ENCODE data around the gene GALNT2.

GALNT2 gene

GRCh38 chr1:230191855-230192254 is 124.8 kb downstream of the GALNT2 start:
- Histone ChIP-seq H4K20me1 (ENCODE audit: low read depth, low read length) (no peaks in the 10 kb centered on the region), H3K4me2 (ENCODE audit: low read depth, low read length, poor library complexity, severe bottlenecking) (no peak overlapping the region), H2AFZ (ENCODE audit: low read depth, low read length, severe bottlenecking) (no peak overlapping the region), H3K9me2 (replicated peaks; ENCODE audit: insufficient read depth, low read length) (no peaks in the 10 kb centered on the region), H3K79me2 (ENCODE audit: insufficient read depth, low read length) (no peaks in the 10 kb centered on the region), H3F3A (ENCODE audit: insufficient read depth) (no peaks in the 10 kb centered on the region), H3K27ac (ENCODE audit: low read depth, low read length) (no peak overlapping the region), H3K9me3 (ENCODE audit: insufficient read depth, low read length) (no peaks in the 10 kb centered on the region), H3K4me3 (ENCODE audit: insufficient read depth, low read length, poor library complexity, severe bottlenecking) (no peak overlapping the region), H3K36me3 (ENCODE audit: low read length) (no peaks in the 10 kb centered on the region), H3K9ac (ENCODE audit: low read length) (no peak overlapping the region), H3K27me3 (ENCODE audit: low read length) (no peaks in the 10 kb centered on the region)
- TF ChIP-seq CTCF (IDR thresholded peaks at IDR 0.05; ENCODE audit: insufficient read depth, low read length, poor library complexity, severe bottlenecking), result no peak
- no peak for TF ChIP-seq EZH2phosphoT487 (conservative IDR thresholded peaks at IDR 0.05; ENCODE audit: low read length)

DNA sequence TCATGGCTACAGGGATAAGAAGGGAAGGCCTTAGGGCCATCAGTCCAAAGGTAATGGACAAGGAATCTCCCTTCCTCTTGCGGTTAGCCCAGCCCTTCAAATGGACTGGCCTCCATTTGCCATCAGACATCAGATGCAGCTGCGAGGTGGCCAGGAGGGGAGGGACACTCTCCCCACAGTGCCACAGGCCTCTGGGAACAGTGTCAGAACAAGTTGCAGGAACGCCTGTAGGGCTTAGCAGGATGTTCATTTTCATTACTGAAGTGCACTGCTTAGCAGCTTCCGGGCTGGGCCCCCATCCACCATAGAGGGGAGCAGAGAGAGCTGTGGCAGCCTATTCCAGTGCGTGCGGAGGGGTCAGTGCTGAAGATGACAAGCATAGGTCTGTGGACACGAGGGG is 127.5 kb downstream of the GALNT2 start:
- H3K36me3 ChIP-seq (ENCODE audit: low read length), result no peaks in the 10 kb centered on the region
- H3K79me2 ChIP-seq (ENCODE audit: insufficient read depth, low read length), result no peaks in the 10 kb centered on the region
- H4K20me1 ChIP-seq (ENCODE audit: low read depth, low read length), result no peaks in the 10 kb centered on the region

DNA sequence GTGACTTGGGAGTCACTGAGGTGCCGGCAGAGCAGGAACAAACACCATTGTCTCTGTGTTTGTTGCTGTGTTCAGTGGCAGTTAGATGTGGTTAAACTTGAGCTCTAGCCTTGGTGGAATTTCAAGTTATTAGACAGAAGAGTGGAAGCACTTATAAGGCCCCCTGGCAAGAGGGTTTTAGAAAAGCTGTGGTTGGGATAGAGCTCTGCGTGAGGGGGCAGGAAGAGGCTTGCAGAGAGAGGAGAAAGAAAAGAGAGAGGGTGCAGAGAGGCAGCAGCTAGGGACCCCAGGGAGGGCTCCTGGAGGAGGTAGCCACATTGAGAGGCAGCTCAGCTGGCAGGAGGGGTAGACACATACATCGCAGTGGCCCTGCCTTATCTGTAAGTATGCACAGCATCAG is 128.2 kb downstream of the GALNT2 start:
- H2AFZ ChIP-seq (ENCODE audit: low read depth, low read length, severe bottlenecking), result no peak overlapping the region
- no peaks in the 10 kb centered on the region for H3K9me3 ChIP-seq (ENCODE audit: insufficient read depth, low read length)
- H4K20me1 ChIP-seq (ENCODE audit: low read depth, low read length), result no peaks in the 10 kb centered on the region
- H3K27ac ChIP-seq (ENCODE audit: low read depth, low read length), result no peak overlapping the region
- no peaks in the 10 kb centered on the region for H3K36me3 ChIP-seq (ENCODE audit: low read length)
- no peaks in the 10 kb centered on the region for H3K79me2 ChIP-seq (ENCODE audit: insufficient read depth, low read length)
- H3K4me2 ChIP-seq (ENCODE audit: low read depth, low read length, poor library complexity, severe bottlenecking), result no peak overlapping the region
- H3K4me3 ChIP-seq (ENCODE audit: insufficient read depth, low read length, poor library complexity, severe bottlenecking), result no peak overlapping the region
- H3K27me3 ChIP-seq (ENCODE audit: low read length), result no peaks in the 10 kb centered on the region
- no peaks in the 10 kb centered on the region for H3K9me2 ChIP-seq (replicated peaks; ENCODE audit: insufficient read depth, low read length)
- no peaks in the 10 kb centered on the region for H3F3A ChIP-seq (ENCODE audit: insufficient read depth)
- TF ChIP-seq EZH2phosphoT487 (conservative IDR thresholded peaks at IDR 0.05; ENCODE audit: low read length) (no peak), CTCF (IDR thresholded peaks at IDR 0.05; ENCODE audit: insufficient read depth, low read length, poor library complexity, severe bottlenecking) (no peak)
- H3K9ac ChIP-seq (ENCODE audit: low read length), result no peak overlapping the region

More for the DNA sequence above, 127.5 kb downstream of the GALNT2 start:
- Histone ChIP-seq H3K4me2 (ENCODE audit: low read depth, low read length, poor library complexity, severe bottlenecking) (no peak overlapping the region), H2AFZ (ENCODE audit: low read depth, low read length, severe bottlenecking) (no peak overlapping the region), H3K9ac (ENCODE audit: low read length) (no peak overlapping the region), H3K9me3 (ENCODE audit: insufficient read depth, low read length) (no peaks in the 10 kb centered on the region), H3F3A (ENCODE audit: insufficient read depth) (no peaks in the 10 kb centered on the region), H3K9me2 (replicated peaks; ENCODE audit: insufficient read depth, low read length) (no peaks in the 10 kb centered on the region), H3K27me3 (ENCODE audit: low read length) (no peaks in the 10 kb centered on the region), H3K27ac (ENCODE audit: low read depth, low read length) (no peak overlapping the region), H3K4me3 (ENCODE audit: insufficient read depth, low read length, poor library complexity, severe bottlenecking) (no peak overlapping the region)
- TF ChIP-seq CTCF (IDR thresholded peaks at IDR 0.05; ENCODE audit: insufficient read depth, low read length, poor library complexity, severe bottlenecking), result no peak
- no peak for TF ChIP-seq EZH2phosphoT487 (conservative IDR thresholded peaks at IDR 0.05; ENCODE audit: low read length)
